ENCODE measurements around the gene STXBP6. TPM values are rescaled to one million over a fixed set of nuclear protein-coding genes. Genes with fewer than 3 reads are reported as not detected.

STXBP6 gene
- total RNA-seq, 1 donor from 2014 or later: 17.7 TPM

DNA sequence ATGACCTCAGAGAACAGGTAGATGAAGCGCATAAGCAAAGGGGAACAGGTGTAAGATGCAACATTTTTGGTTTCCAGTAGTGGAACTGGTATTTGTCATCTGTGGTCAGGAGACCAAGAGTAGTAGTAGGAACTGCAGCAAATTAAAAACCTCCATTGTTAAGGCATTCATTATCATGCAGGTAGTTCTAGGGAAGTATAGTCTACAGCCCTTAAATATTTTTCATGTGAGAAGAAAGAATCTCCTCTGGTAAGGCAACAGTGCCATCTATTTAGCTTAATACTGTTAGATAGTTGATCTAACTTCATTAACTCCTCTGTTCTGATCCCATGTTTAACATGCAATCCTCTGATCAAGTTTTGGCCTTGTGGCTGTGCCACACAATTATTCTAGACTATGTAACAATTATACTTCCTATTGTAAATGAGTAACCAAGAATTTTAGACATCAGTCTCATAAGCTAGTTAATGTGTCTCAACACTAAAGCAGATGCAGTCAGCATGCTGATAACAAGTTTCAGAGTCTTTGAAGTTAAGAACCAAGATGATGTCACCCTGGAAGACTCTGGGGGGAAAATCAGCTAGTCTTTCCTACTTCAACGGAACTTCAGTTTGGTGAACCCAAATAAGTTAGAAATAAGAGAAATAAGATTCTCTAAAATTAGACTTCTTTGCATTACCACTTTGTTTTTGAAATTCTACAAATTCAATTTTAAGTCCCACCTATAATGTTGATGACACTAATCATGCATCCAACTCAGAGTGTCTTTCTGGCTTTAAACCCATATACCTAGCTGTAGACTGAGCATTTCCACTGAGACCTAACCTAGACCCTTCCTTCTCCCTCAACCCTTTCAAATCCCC, 70.9 kb downstream of the STXBP6 start:
- no peaks in the 10 kb centered on the region for H3K4me1 ChIP-seq (ENCODE audit: control insufficient read depth in 3 of 3, insufficient read depth in 3 of 3, low read length in 3 of 3)
- no peaks in the 10 kb centered on the region for H3K36me3 ChIP-seq (ENCODE audit: control insufficient read depth in 3 of 3, insufficient read depth in 3 of 3, low read length in 3 of 3)
- no peaks in the 10 kb centered on the region for H3K9me3 ChIP-seq (ENCODE audit: control insufficient read depth in 3 of 3, low read length in 3 of 3)
- H3K27me3 ChIP-seq (ENCODE audit: control insufficient read depth in 3 of 3, insufficient read depth in 3 of 3, low read length in 3 of 3): no peaks in the 10 kb centered on the region
- H3K27ac ChIP-seq (ENCODE audit: low read depth, low read length): no peak overlapping the region
- H3K9ac ChIP-seq (ENCODE audit: low read depth in 1 of 3, low read length in 3 of 3): no peak overlapping the region
- H3K4me3 ChIP-seq (ENCODE audit: low read length in 3 of 3): no peak overlapping the region

DNA sequence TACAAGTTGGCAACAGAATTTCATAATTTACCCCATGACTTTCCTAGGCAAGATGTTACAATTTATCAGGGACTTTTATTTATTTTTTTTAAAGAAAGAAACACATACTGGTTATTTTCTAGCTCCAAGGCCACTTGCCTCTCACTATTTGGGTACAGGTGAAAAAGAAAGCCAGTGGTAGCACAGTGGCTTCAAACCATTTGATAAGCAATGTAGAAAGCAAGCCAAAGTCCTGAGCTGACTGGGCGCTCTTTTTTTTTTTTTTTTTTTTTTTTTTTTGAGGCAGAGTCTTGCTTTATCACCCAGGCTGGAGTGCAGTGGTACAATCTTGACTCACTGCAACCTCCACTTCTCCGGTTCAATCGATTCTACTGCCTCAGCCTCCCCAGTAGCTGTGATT, 73.3 kb downstream of the STXBP6 start:
- no peaks in the 10 kb centered on the region for H3K4me1 ChIP-seq (ENCODE audit: control insufficient read depth in 3 of 3, insufficient read depth in 3 of 3, low read length in 3 of 3)
- H3K27ac ChIP-seq (ENCODE audit: low read depth, low read length): no peak overlapping the region
- no peak overlapping the region for H3K9ac ChIP-seq (ENCODE audit: low read depth in 1 of 3, low read length in 3 of 3)
- no peak overlapping the region for H3K4me3 ChIP-seq (ENCODE audit: low read length in 3 of 3)
- no peaks in the 10 kb centered on the region for H3K36me3 ChIP-seq (ENCODE audit: control insufficient read depth in 3 of 3, insufficient read depth in 3 of 3, low read length in 3 of 3)
- H3K9me3 ChIP-seq (ENCODE audit: control insufficient read depth in 3 of 3, low read length in 3 of 3): no peaks in the 10 kb centered on the region
- H3K27me3 ChIP-seq (ENCODE audit: control insufficient read depth in 3 of 3, insufficient read depth in 3 of 3, low read length in 3 of 3): no peaks in the 10 kb centered on the region

DNA sequence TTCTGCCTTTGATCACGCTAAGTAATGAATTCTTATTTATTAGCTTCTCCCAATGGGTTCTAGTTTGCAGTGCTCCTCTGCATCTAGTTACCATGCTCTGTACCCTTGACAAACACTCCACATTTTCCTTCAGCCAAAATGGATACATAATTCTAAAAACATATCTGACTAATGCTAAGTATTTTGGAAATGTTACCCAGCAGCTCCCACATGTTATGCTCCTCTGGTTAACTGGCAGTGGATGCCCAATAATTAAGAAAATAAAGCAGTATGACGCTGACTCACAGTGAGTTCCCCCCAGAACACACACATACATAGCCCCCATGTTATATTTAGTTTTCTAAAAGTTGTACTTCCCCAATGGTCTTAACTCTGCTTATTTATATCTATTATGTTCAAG, 74.6 kb downstream of the STXBP6 start:
- Histone ChIP-seq H3K4me1 (ENCODE audit: control insufficient read depth in 3 of 3, insufficient read depth in 3 of 3, low read length in 3 of 3) (no peaks in the 10 kb centered on the region), H3K27ac (ENCODE audit: low read depth, low read length) (no peak overlapping the region), H3K36me3 (ENCODE audit: control insufficient read depth in 3 of 3, insufficient read depth in 3 of 3, low read length in 3 of 3) (no peaks in the 10 kb centered on the region), H3K4me3 (ENCODE audit: low read length in 3 of 3) (no peak overlapping the region), H3K9me3 (ENCODE audit: control insufficient read depth in 3 of 3, low read length in 3 of 3) (no peaks in the 10 kb centered on the region), H3K9ac (ENCODE audit: low read depth in 1 of 3, low read length in 3 of 3) (no peak overlapping the region), H3K27me3 (ENCODE audit: control insufficient read depth in 3 of 3, insufficient read depth in 3 of 3, low read length in 3 of 3) (no peaks in the 10 kb centered on the region)

DNA sequence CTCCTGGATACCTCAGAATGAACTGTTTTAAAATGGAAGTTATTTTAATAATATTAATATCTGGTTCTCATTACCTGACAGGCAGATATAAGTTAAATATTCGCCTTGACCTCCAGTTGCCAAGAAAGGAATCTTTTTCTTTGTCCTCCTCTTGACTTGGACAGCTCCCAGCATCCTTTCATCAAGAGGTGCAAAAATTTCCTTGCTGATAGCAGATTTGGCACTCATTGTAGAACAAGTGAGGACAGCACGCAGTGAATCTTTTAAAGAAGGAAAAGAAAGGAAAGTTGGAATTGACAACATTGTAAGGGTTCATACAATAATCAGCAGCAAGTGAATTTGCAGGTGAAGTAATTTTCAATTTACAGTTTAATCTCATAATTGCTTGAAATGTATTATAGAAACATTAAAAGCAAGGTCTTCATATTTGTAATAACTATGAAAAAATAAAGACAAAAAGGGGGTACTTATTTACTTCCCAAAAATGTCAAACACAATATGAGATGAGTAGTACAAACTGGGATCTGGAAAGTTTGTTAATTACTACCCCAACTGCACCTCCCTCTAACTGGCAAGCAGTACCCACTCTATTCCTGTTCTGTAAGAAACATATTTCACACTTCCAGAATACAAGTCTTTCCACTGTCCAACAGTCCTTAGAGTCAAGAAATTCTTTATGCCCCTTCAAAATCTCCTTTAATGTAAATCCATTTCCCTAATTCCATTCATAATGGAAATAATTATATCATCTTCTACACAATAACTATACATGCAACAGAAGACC, 75.2 kb downstream of the STXBP6 start:
- H3K4me1 ChIP-seq (ENCODE audit: control insufficient read depth in 3 of 3, insufficient read depth in 3 of 3, low read length in 3 of 3): no peaks in the 10 kb centered on the region

DNA sequence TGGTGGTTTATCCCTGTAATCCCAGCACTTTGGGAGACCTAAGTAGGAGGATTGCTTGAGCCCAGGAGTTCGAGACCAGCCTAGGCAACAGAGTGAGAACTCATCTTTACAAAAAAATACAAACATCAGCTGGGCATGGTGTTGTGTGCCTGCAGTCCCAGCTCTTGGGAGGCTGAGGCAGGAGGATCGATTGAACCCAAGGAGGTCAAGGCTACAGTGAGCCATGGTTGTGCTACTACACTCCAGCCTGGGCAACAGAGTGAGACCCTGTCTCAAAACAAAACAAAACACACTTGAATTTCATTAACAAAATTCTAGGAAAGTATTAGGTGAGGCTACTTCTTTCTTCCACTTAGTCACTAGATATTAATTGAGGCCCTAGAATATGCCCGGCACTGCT, 77.1 kb downstream of the STXBP6 start:
- Histone ChIP-seq H3K27ac (ENCODE audit: low read depth, low read length) (no peak overlapping the region), H3K4me1 (ENCODE audit: control insufficient read depth in 3 of 3, insufficient read depth in 3 of 3, low read length in 3 of 3) (no peaks in the 10 kb centered on the region), H3K9ac (ENCODE audit: low read depth in 1 of 3, low read length in 3 of 3) (no peak overlapping the region), H3K27me3 (ENCODE audit: control insufficient read depth in 3 of 3, insufficient read depth in 3 of 3, low read length in 3 of 3) (no peaks in the 10 kb centered on the region), H3K36me3 (ENCODE audit: control insufficient read depth in 3 of 3, insufficient read depth in 3 of 3, low read length in 3 of 3) (no peaks in the 10 kb centered on the region), H3K4me3 (ENCODE audit: low read length in 3 of 3) (no peak overlapping the region), H3K9me3 (ENCODE audit: control insufficient read depth in 3 of 3, low read length in 3 of 3) (no peaks in the 10 kb centered on the region)

More for the DNA sequence above, 75.2 kb downstream of the STXBP6 start:
- H3K36me3 ChIP-seq (ENCODE audit: control insufficient read depth in 3 of 3, insufficient read depth in 3 of 3, low read length in 3 of 3): no peaks in the 10 kb centered on the region
- no peak overlapping the region for H3K9ac ChIP-seq (ENCODE audit: low read depth in 1 of 3, low read length in 3 of 3)
- no peak overlapping the region for H3K27ac ChIP-seq (ENCODE audit: low read depth, low read length)
- H3K4me3 ChIP-seq (ENCODE audit: low read length in 3 of 3): no peak overlapping the region
- H3K27me3 ChIP-seq (ENCODE audit: control insufficient read depth in 3 of 3, insufficient read depth in 3 of 3, low read length in 3 of 3): no peaks in the 10 kb centered on the region
- no peaks in the 10 kb centered on the region for H3K9me3 ChIP-seq (ENCODE audit: control insufficient read depth in 3 of 3, low read length in 3 of 3)

DNA sequence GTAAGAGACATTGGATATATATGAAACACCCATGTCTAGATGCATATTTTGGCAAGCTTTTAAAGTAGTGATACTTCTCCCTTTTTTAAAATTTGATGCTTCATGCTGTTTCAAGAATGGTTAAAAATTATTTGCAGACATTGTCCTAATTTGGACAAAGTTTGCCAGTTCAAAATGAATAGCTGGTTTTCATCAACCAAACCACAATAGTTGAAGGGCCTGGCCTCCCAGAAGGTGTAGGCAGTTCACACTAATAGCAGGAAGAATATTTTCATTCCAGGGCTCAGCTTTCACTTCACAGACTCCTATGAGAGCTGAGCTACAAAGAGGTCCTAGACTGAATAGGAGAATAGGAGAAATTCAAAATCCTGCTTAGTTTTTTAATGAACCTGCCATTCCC, 78.7 kb downstream of the STXBP6 start:
- H3K27ac ChIP-seq (ENCODE audit: low read depth, low read length): no peak overlapping the region
- H3K27me3 ChIP-seq (ENCODE audit: control insufficient read depth in 3 of 3, insufficient read depth in 3 of 3, low read length in 3 of 3): no peaks in the 10 kb centered on the region
- peaks cover 4 to 5% (median 5%) of the 10 kb centered on the region in 3 donors for H3K4me1 ChIP-seq (ENCODE audit: control insufficient read depth in 3 of 3, insufficient read depth in 3 of 3, low read length in 3 of 3)
- no peaks in the 10 kb centered on the region for H3K36me3 ChIP-seq (ENCODE audit: control insufficient read depth in 3 of 3, insufficient read depth in 3 of 3, low read length in 3 of 3)
- no peak overlapping the region for H3K9ac ChIP-seq (ENCODE audit: low read depth in 1 of 3, low read length in 3 of 3)
- H3K4me3 ChIP-seq (ENCODE audit: low read length in 3 of 3): no peak overlapping the region
- H3K9me3 ChIP-seq (ENCODE audit: control insufficient read depth in 3 of 3, low read length in 3 of 3): no peaks in the 10 kb centered on the region

DNA sequence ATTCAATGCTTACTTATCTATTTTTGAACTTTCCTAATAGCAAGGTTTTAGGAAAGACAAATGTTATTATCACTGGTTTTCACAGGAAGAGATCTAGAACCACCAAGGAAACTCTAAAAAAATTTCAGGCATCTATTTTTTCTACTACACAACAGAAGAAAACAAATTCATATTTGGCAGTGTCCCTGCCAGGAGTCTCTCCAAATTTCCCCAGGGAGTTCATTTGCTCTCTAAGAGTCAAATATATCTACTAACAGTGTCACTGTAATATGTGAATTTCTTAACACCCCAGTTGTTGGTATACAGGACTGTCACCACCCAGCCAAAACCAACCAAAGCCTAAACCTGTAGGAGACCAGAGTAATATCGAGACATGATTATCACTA, 83.4 kb downstream of the STXBP6 start:
- Histone ChIP-seq H3K4me1 (ENCODE audit: control insufficient read depth in 3 of 3, insufficient read depth in 3 of 3, low read length in 3 of 3) (peaks cover 8 to 15% (median 12%) of the 10 kb centered on the region in 3 donors), H3K9ac (ENCODE audit: low read depth in 1 of 3, low read length in 3 of 3) (no peak overlapping the region)

DNA sequence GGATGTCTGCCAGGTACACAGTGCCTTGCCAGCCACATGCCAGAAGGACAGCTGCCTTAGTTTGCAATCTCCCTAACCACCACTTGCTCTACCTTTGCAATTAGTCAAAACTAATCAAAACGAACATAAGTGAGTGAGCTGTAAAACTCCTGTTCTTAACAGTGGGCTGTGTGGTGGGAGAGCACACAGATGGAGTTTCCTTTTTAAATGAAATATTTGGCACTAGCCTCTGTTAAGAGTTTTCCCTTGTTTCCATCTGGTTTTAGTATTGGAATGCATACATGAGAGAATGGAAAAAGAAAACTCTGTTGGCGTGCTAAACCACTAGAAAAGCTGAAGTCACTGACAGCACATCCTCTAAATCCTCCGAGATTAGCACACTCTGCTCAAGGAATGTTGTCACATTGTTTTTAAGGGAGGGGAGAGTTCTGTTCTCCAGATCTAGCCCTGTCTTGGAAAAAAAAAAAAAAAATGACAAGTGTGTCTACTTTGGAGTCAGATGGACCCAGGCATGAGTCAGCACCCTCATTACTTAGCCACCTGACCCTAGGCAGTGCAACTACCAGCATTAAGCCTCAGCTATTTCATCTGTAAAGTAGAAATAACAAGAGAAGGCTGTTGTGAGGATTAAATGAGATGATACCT, 83.9 kb downstream of the STXBP6 start:
- no peaks in the 10 kb centered on the region for H3K36me3 ChIP-seq (ENCODE audit: control insufficient read depth in 3 of 3, insufficient read depth in 3 of 3, low read length in 3 of 3)
- H3K27me3 ChIP-seq (ENCODE audit: control insufficient read depth in 3 of 3, insufficient read depth in 3 of 3, low read length in 3 of 3): no peaks in the 10 kb centered on the region
- no peak overlapping the region for H3K9ac ChIP-seq (ENCODE audit: low read depth in 1 of 3, low read length in 3 of 3)
- no peaks in the 10 kb centered on the region for H3K9me3 ChIP-seq (ENCODE audit: control insufficient read depth in 3 of 3, low read length in 3 of 3)
- H3K4me1 ChIP-seq (ENCODE audit: control insufficient read depth in 3 of 3, insufficient read depth in 3 of 3, low read length in 3 of 3): peaks cover 8 to 15% (median 12%) of the 10 kb centered on the region in 3 donors
- H3K27ac ChIP-seq (ENCODE audit: low read depth, low read length): peak overlapping the region; percentile 45
- no peak overlapping the region for H3K4me3 ChIP-seq (ENCODE audit: low read length in 3 of 3)

More for the DNA sequence above, 83.4 kb downstream of the STXBP6 start:
- Histone ChIP-seq H3K9me3 (ENCODE audit: control insufficient read depth in 3 of 3, low read length in 3 of 3) (no peaks in the 10 kb centered on the region), H3K4me3 (ENCODE audit: low read length in 3 of 3) (no peak overlapping the region), H3K36me3 (ENCODE audit: control insufficient read depth in 3 of 3, insufficient read depth in 3 of 3, low read length in 3 of 3) (no peaks in the 10 kb centered on the region), H3K27ac (ENCODE audit: low read depth, low read length) (peak overlapping the region; percentile 45), H3K27me3 (ENCODE audit: control insufficient read depth in 3 of 3, insufficient read depth in 3 of 3, low read length in 3 of 3) (no peaks in the 10 kb centered on the region)

DNA sequence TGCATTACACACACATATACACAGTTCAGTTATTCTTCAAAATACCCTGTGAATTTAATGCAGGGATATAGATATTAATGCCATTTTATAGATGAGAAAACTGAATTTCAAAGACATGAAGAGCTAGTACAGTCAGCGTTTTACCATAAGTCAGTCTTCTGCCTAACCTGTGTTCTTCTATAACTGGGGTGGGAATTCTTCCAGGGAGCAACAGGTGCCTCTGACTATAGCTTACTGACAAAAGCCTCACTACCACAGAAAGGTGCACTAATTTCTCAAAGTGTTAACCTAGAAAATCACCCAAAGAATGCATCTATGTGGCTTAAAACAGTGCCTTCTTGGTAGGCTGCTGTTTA, 84.4 kb downstream of the STXBP6 start:
- Histone ChIP-seq H3K36me3 (ENCODE audit: control insufficient read depth in 3 of 3, insufficient read depth in 3 of 3, low read length in 3 of 3) (no peaks in the 10 kb centered on the region), H3K4me3 (ENCODE audit: low read length in 3 of 3) (no peak overlapping the region), H3K27me3 (ENCODE audit: control insufficient read depth in 3 of 3, insufficient read depth in 3 of 3, low read length in 3 of 3) (no peaks in the 10 kb centered on the region), H3K9ac (ENCODE audit: low read depth in 1 of 3, low read length in 3 of 3) (no peak overlapping the region), H3K4me1 (ENCODE audit: control insufficient read depth in 3 of 3, insufficient read depth in 3 of 3, low read length in 3 of 3) (peaks cover 8 to 15% (median 12%) of the 10 kb centered on the region in 3 donors), H3K9me3 (ENCODE audit: control insufficient read depth in 3 of 3, low read length in 3 of 3) (no peaks in the 10 kb centered on the region), H3K27ac (ENCODE audit: low read depth, low read length) (peak overlapping the region; percentile 45)

DNA sequence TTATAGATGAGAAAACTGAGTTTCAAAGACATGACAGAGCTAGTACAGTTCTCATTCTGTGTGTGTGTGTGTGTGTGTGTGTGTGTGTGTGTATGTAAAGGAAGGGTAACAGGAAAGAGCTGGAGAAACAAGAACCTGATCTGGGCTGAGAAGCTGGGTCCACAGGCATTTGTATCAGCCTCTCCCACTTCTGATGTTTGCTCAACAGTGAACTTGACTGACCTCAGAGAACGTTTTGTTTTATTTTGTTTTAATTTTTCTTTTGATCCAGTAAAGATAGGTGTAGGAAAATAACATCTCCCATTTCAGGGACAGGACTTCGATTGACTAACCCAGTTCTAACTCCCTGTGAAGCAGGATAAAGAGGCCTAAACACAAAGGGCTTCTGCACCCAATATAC, 85.4 kb downstream of the STXBP6 start:
- Histone ChIP-seq H3K4me1 (ENCODE audit: control insufficient read depth in 3 of 3, insufficient read depth in 3 of 3, low read length in 3 of 3) (peaks cover 8 to 19% (median 14%) of the 10 kb centered on the region in 3 donors), H3K36me3 (ENCODE audit: control insufficient read depth in 3 of 3, insufficient read depth in 3 of 3, low read length in 3 of 3) (no peaks in the 10 kb centered on the region), H3K27ac (ENCODE audit: low read depth, low read length) (no peak overlapping the region), H3K9me3 (ENCODE audit: control insufficient read depth in 3 of 3, low read length in 3 of 3) (no peaks in the 10 kb centered on the region), H3K4me3 (ENCODE audit: low read length in 3 of 3) (no peak overlapping the region), H3K27me3 (ENCODE audit: control insufficient read depth in 3 of 3, insufficient read depth in 3 of 3, low read length in 3 of 3) (no peaks in the 10 kb centered on the region), H3K9ac (ENCODE audit: low read depth in 1 of 3, low read length in 3 of 3) (no peak overlapping the region)

Data from skeletal muscle tissue (tissue), 4 donors.